Activated CD4-positive, alpha-beta T cell treated with anti-CD3 and anti-CD28 coated beads, Interleukin-2, amount 10 ng/mL, durations not matched to agents 24 days and 14 days (primary cell): Measurements from ENCODE around the gene RAP1A. TPM values are rescaled to one million over a fixed set of nuclear protein-coding genes. Genes with fewer than 3 reads are reported as not detected.

Experiments used
- DNase-seq: peaks from one replicate; pipeline ENCODE4 v3.0.0; 2022
- H3K27ac Mint-ChIP-seq: one replicate; pipeline ENCODE4 v1.8.0; 2022; ENCODE audit warnings: mild to moderate bottlenecking, mixed read lengths
- H3K27me3 Mint-ChIP-seq: one replicate; pipeline ENCODE4 v1.8.0; 2022; ENCODE audit warnings: mixed read lengths
- H3K36me3 Mint-ChIP-seq: one replicate; pipeline ENCODE4 v1.8.0; 2022; ENCODE audit warnings: low read depth, mild to moderate bottlenecking, mixed read lengths
- H3K4me1 Mint-ChIP-seq: one replicate; pipeline ENCODE4 v1.8.0; 2021; ENCODE audit warnings: mixed read lengths
- H3K4me3 Mint-ChIP-seq: one replicate; pipeline ENCODE4 v1.8.0; 2022; ENCODE audit warnings: mild to moderate bottlenecking, moderate library complexity, mixed read lengths
- H3K9me3 Mint-ChIP-seq: one replicate; pipeline ENCODE4 v1.8.0; 2021; ENCODE audit warnings: mixed read lengths
- intact Hi-C: fragments of 100-400 bp; cut with micrococcal nuclease; formaldehyde crosslinking; loops from one replicate; pipeline ENCODE4 v1.15.1; 2023
- total RNA-seq: library from RNA; stranded (reverse); gene quantifications from 2 replicates; pipeline ENCODE4 v1.2.3, GENCODE V29; 2022

The RAP1A gene
- total RNA-seq, 1 donor from 2014 or later: 306 TPM

GRCh38 chr1:111647736-111648135, 28.1 kb downstream of the RAP1A start:
- H3K36me3 Mint-ChIP-seq: peaks cover 55% of the 10 kb centered on the region
- DNase-seq: no peak
- peak overlapping the region; percentile 54 for H3K4me3 Mint-ChIP-seq
- peak overlapping the region; percentile 84 for H3K27ac Mint-ChIP-seq
- H3K4me1 Mint-ChIP-seq: peaks cover 51% of the 10 kb centered on the region
- intact Hi-C loops: no loop called here
- no peaks in the 10 kb centered on the region for H3K27me3 Mint-ChIP-seq
- no peaks in the 10 kb centered on the region for H3K9me3 Mint-ChIP-seq

GRCh38 chr1:111648806-111649205, 29.2 kb downstream of the RAP1A start:
- Mint-ChIP-seq H3K27ac (peak overlapping the region; percentile 43), H3K27me3 (no peaks in the 10 kb centered on the region), H3K9me3 (no peaks in the 10 kb centered on the region), H3K4me3 (no peak overlapping the region), H3K36me3 (peaks cover 50% of the 10 kb centered on the region), H3K4me1 (peaks cover 53% of the 10 kb centered on the region)
- no peak for DNase-seq
- intact Hi-C loops: no loop called here

- H3K9me3 Mint-ChIP-seq: no peaks in the 10 kb centered on the region
- intact Hi-C loops: no loop called here
- peak; percentile 43 for DNase-seq
- H3K27me3 Mint-ChIP-seq: no peaks in the 10 kb centered on the region
- H3K27ac Mint-ChIP-seq: peak overlapping the region; percentile 43
- H3K4me1 Mint-ChIP-seq: peaks cover 52% of the 10 kb centered on the region
- H3K4me3 Mint-ChIP-seq: no peak overlapping the region
- peaks cover 47% of the 10 kb centered on the region for H3K36me3 Mint-ChIP-seq
These were observed 29.6 kb downstream of the RAP1A start for GRCh38 chr1:111649227-111649626.

DNA sequence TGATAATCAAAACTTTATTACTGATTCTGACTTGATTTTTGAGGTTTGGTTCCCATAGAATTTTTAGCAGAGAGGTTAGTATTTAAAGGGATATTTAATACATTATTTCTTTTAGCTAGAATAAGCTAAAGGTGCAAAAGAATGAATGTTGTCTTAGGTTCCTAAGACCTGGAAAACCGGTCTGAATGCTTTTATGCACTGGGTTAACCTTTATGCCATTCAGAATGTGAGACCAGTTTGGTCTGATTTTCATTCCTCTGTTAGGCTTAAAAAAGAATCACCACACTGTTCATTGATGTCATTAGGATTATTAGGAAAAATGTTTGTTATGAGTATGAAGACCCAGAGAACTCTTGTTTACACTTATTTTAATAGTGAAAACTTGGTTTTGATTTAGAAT, 30.1 kb downstream of the RAP1A start:
- no peak overlapping the region for H3K27ac Mint-ChIP-seq
- H3K4me1 Mint-ChIP-seq: peaks cover 50% of the 10 kb centered on the region
- intact Hi-C loops: no loop called here
- peaks cover 44% of the 10 kb centered on the region for H3K36me3 Mint-ChIP-seq
- H3K4me3 Mint-ChIP-seq: no peak overlapping the region
- no peaks in the 10 kb centered on the region for H3K27me3 Mint-ChIP-seq
- DNase-seq: no peak
- H3K9me3 Mint-ChIP-seq: no peaks in the 10 kb centered on the region

DNA sequence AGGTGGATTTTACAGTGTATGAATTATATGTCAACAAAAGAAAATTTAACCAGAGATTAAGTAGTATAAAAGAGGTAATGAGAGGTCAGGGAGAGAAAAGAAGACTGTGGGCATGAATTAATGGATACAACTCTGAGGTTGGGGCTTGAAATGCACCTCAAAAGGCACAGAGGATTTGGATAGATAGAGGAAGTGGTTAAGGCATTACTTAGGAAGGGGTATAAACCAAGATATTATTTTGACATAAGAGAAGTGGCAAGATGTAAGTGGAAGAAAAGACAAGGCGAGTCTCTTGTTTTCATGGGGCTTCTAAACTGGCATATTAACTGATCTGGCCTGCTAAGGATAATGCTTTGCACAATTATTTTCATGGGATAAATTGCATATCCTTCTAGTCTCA, 34.1 kb downstream of the RAP1A start:
- Mint-ChIP-seq H3K9me3 (no peaks in the 10 kb centered on the region), H3K4me1 (peaks cover 41% of the 10 kb centered on the region), H3K4me3 (no peak overlapping the region), H3K36me3 (peaks cover 34% of the 10 kb centered on the region), H3K27ac (peak overlapping the region; percentile 17), H3K27me3 (no peaks in the 10 kb centered on the region)
- intact Hi-C loops: no loop called here
- DNase-seq: no peak

GRCh38 chr1:111654839-111655238, 35.2 kb downstream of the RAP1A start:
- peaks cover 28% of the 10 kb centered on the region for H3K36me3 Mint-ChIP-seq
- H3K4me3 Mint-ChIP-seq: no peak overlapping the region
- H3K4me1 Mint-ChIP-seq: peaks cover 39% of the 10 kb centered on the region
- intact Hi-C loops: no loop called here
- DNase-seq: no peak
- peak overlapping the region; percentile 52 for H3K27ac Mint-ChIP-seq
- H3K27me3 Mint-ChIP-seq: no peaks in the 10 kb centered on the region
- no peaks in the 10 kb centered on the region for H3K9me3 Mint-ChIP-seq

DNA sequence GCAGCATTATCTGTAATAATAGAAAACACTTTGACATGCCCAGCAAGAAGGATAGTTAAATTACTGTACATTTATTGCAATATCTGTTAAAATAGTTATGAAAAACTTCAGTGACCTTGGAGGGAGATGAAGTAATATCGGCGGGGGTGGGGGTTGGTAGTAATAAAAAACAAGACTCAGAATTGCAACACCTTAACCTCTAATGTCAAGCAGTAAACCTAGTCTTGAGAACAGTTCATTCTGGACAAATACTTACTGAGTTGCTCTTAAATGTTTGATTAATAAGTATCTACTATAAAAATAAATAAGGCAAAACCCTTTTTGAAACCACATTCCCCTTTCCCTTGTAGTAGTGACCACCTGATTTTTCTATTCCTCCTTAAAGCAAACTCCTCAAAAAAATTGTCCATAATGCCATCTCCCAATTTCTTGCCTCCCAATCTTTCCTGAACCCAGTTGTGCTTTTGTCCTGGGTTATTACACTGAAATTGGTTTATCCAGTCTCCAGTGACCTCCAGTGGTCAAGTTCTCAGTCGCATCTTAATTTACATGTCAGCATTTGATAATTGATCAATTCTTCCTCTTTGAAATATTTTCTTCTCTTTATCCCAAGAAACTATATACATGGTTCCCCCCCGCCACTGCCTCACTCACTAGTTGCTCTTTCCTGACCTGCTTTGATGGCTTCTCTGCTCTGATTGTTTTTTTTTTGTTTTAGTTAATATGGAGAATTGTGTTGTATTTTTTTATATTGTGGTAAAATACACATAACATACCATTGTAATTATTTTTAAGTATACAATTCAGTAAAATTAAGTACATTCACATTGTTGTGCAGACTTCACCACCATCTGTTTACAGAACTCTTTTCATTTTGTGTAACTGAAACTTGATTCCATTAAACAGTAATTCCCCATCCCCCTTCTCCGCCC, 36.8 kb downstream of the RAP1A start:
- H3K4me3 Mint-ChIP-seq: no peak overlapping the region
- peak overlapping the region; percentile 10 for H3K27ac Mint-ChIP-seq
- H3K9me3 Mint-ChIP-seq: no peaks in the 10 kb centered on the region
- no peaks in the 10 kb centered on the region for H3K27me3 Mint-ChIP-seq
- intact Hi-C loops: no loop called here
- DNase-seq: peak; percentile 68
- H3K36me3 Mint-ChIP-seq: peaks cover 18% of the 10 kb centered on the region
- peaks cover 34% of the 10 kb centered on the region for H3K4me1 Mint-ChIP-seq

DNA sequence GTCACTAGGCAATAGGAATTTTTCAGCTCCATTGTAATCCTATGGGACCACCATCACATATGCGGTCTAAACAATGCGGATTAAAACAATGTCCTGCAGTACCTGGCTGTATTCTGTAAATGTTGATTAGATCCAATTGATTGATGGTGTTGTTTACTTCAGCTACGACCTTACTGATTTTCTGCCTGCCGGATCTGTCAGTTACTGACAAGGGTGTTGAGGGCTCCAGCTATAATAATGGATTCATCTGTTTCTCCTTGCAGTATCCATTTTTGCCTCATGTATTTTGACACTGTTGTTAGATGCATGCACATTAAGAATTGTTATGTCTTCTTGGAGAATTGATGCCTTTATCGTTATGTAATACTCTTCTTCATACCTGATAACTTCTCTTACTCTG, 39.0 kb downstream of the RAP1A start:
- Mint-ChIP-seq H3K4me1 (peaks cover 41% of the 10 kb centered on the region), H3K36me3 (peaks cover 25% of the 10 kb centered on the region), H3K4me3 (peak overlapping the region; percentile 39), H3K27ac (peak overlapping the region; percentile 27), H3K27me3 (no peaks in the 10 kb centered on the region), H3K9me3 (no peaks in the 10 kb centered on the region)
- peak; percentile 51 for DNase-seq
- intact Hi-C loops: no loop called here

- no peaks in the 10 kb centered on the region for H3K9me3 Mint-ChIP-seq
- peaks cover 44% of the 10 kb centered on the region for H3K4me1 Mint-ChIP-seq
- H3K27ac Mint-ChIP-seq: no peak overlapping the region
- DNase-seq: peak; percentile 63
- no peak overlapping the region for H3K4me3 Mint-ChIP-seq
- intact Hi-C loops: loop anchor here (2.0 to 5.0 kb wide), 2 partner anchors 33 to 152 kb away; no protein-coding TSS in a partner anchor
- H3K36me3 Mint-ChIP-seq: peaks cover 30% of the 10 kb centered on the region
- no peaks in the 10 kb centered on the region for H3K27me3 Mint-ChIP-seq
These were observed 40.9 kb downstream of the RAP1A start for GRCh38 chr1:111660204-111661150.

DNA sequence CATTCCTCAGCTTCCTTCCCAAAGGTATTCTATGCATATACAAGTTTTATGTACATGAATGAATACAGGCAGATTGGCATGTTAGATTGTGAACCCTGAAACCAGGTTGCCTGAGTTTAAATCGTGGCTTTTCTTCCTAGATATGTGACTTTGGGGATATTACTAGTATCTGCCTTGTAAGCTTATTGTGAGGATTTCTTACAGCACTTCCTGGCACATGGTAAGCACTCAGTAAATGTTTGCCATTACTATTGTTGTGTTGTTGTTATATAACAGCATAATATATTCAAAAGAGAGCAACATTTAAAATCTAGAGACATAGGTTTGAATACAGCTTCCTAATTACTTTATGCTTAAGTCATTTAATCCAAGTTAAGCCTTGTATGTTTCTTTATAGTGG, 45.1 kb downstream of the RAP1A start:
- intact Hi-C loops: loop anchor here (5.0 kb wide), 1 partner anchor 37 kb away; no protein-coding TSS in a partner anchor
- DNase-seq: no peak
- no peaks in the 10 kb centered on the region for H3K27me3 Mint-ChIP-seq
- H3K9me3 Mint-ChIP-seq: no peaks in the 10 kb centered on the region
- H3K27ac Mint-ChIP-seq: peak overlapping the region; percentile 67
- peaks cover 44% of the 10 kb centered on the region for H3K36me3 Mint-ChIP-seq
- H3K4me3 Mint-ChIP-seq: peak overlapping the region; percentile 13
- peaks cover 46% of the 10 kb centered on the region for H3K4me1 Mint-ChIP-seq

- intact Hi-C loops: no loop called here
- H3K4me1 Mint-ChIP-seq: peaks cover 51% of the 10 kb centered on the region
- no peaks in the 10 kb centered on the region for H3K9me3 Mint-ChIP-seq
- H3K27me3 Mint-ChIP-seq: no peaks in the 10 kb centered on the region
- H3K27ac Mint-ChIP-seq: peak overlapping the region; percentile 13
- no peak overlapping the region for H3K4me3 Mint-ChIP-seq
- H3K36me3 Mint-ChIP-seq: peaks cover 44% of the 10 kb centered on the region
- DNase-seq: no peak
These were observed 45.9 kb downstream of the RAP1A start for GRCh38 chr1:111665497-111665896.

GRCh38 chr1:111666828-111667227, 47.2 kb downstream of the RAP1A start:
- H3K36me3 Mint-ChIP-seq: peaks cover 49% of the 10 kb centered on the region
- H3K27ac Mint-ChIP-seq: no peak overlapping the region
- intact Hi-C loops: no loop called here
- peaks cover 57% of the 10 kb centered on the region for H3K4me1 Mint-ChIP-seq
- no peak overlapping the region for H3K4me3 Mint-ChIP-seq
- no peaks in the 10 kb centered on the region for H3K9me3 Mint-ChIP-seq
- H3K27me3 Mint-ChIP-seq: no peaks in the 10 kb centered on the region
- DNase-seq: no peak

DNA sequence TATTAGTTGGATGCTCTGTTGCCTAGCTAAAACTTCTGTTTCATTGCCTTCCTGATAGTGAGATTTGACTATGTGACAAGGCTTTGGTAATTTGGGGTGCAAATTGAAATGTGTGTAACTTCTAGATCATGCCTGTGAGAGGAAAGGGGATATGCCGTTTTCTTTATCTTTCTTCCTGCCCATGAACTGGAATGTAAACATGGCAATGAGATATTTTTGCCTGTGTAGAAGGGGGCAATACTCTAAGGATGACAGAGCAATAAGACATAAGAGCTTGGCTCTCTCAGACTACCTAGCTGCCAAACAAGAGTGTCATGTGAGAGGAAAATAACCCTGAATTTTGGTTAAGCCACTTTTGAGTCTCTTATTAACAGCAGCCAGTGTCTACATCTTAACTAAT, 49.7 kb downstream of the RAP1A start:
- H3K27ac Mint-ChIP-seq: peak overlapping the region; percentile 66
- H3K4me3 Mint-ChIP-seq: no peak overlapping the region
- no peaks in the 10 kb centered on the region for H3K9me3 Mint-ChIP-seq
- H3K36me3 Mint-ChIP-seq: peaks cover 51% of the 10 kb centered on the region
- intact Hi-C loops: no loop called here
- peaks cover 50% of the 10 kb centered on the region for H3K4me1 Mint-ChIP-seq
- no peak for DNase-seq
- H3K27me3 Mint-ChIP-seq: no peaks in the 10 kb centered on the region

- Mint-ChIP-seq H3K4me3 (no peak overlapping the region), H3K27me3 (no peaks in the 10 kb centered on the region), H3K4me1 (peaks cover 39% of the 10 kb centered on the region), H3K27ac (no peak overlapping the region), H3K9me3 (peaks cover 5% of the 10 kb centered on the region), H3K36me3 (peaks cover 63% of the 10 kb centered on the region)
- intact Hi-C loops: no loop called here
- DNase-seq: no peak
These were observed 52.3 kb downstream of the RAP1A start for GRCh38 chr1:111671852-111672251.
